ENCODE measurements around the gene ABHD2. TPM values are rescaled to one million over a fixed set of nuclear protein-coding genes. Genes with fewer than 3 reads are reported as not detected.
A peak's percentile ranks its signal among the peaks of the same experiment; 100 is the strongest.
"Not testable (repeated sequence)": the region's sequence is repeated elsewhere in the genome, so short reads cannot be mapped to it uniquely, and the experiment has no call there.

The ABHD2 gene
- total and polyA plus RNA-seq, 2 donors: 5.6 to 13.7 TPM

- no peaks in the 10 kb centered on the region for H3K9me3 ChIP-seq (ENCODE audit: control insufficient read depth in 2 of 2, insufficient read depth in 1 of 2, low read length in 1 of 2)
- H3K36me3 ChIP-seq (ENCODE audit: control insufficient read depth in 2 of 2, insufficient read depth in 2 of 2, low read length in 1 of 2): no peaks in the 10 kb centered on the region
- DNase-seq (ENCODE audit: low read depth in 6 of 9, low spot score in 9 of 9): no peak
- WGBS: 94% methylated on average over 5 of the region's 5 CpGs
- H3K4me1 ChIP-seq (ENCODE audit: control insufficient read depth in 2 of 2, insufficient read depth in 2 of 2, low read length in 2 of 2): no peaks in the 10 kb centered on the region
- no peak overlapping the region for H3K27ac ChIP-seq (ENCODE audit: low read depth in 1 of 2, low read length in 1 of 2)
- H3K27me3 ChIP-seq (ENCODE audit: control insufficient read depth in 2 of 2, insufficient read depth in 1 of 2, low read length in 1 of 2): no peaks in the 10 kb centered on the region
- H3K4me3 ChIP-seq (ENCODE audit: low read length in 2 of 2): no peak overlapping the region
These were observed 137.3 kb downstream of the ABHD2 start for GRCh38 chr15:89225588-89225987.

- H3K4me3 ChIP-seq (ENCODE audit: low read length in 2 of 2): no peak overlapping the region
- H3K4me1 ChIP-seq (ENCODE audit: control insufficient read depth in 2 of 2, insufficient read depth in 2 of 2, low read length in 2 of 2): no peaks in the 10 kb centered on the region
- no peaks in the 10 kb centered on the region for H3K9me3 ChIP-seq (ENCODE audit: control insufficient read depth in 2 of 2, insufficient read depth in 1 of 2, low read length in 1 of 2)
- H3K36me3 ChIP-seq (ENCODE audit: control insufficient read depth in 2 of 2, insufficient read depth in 2 of 2, low read length in 1 of 2): no peaks in the 10 kb centered on the region
- DNase-seq (ENCODE audit: low read depth in 6 of 9, low spot score in 9 of 9): no peak
- H3K27ac ChIP-seq (ENCODE audit: low read depth in 1 of 2, low read length in 1 of 2): no peak overlapping the region
- WGBS: 95% methylated on average over 14 of the region's 14 CpGs
- no peaks in the 10 kb centered on the region for H3K27me3 ChIP-seq (ENCODE audit: control insufficient read depth in 2 of 2, insufficient read depth in 1 of 2, low read length in 1 of 2)
These were observed 138.3 kb downstream of the ABHD2 start for GRCh38 chr15:89226359-89227221.

- no peak for DNase-seq (ENCODE audit: low read depth in 6 of 9, low spot score in 9 of 9)
- H3K27me3 ChIP-seq (ENCODE audit: control insufficient read depth in 2 of 2, insufficient read depth in 1 of 2, low read length in 1 of 2): no peaks in the 10 kb centered on the region
- no peaks in the 10 kb centered on the region for H3K4me1 ChIP-seq (ENCODE audit: control insufficient read depth in 2 of 2, insufficient read depth in 2 of 2, low read length in 2 of 2)
- no peaks in the 10 kb centered on the region for H3K36me3 ChIP-seq (ENCODE audit: control insufficient read depth in 2 of 2, insufficient read depth in 2 of 2, low read length in 1 of 2)
- WGBS: 92% methylated on average over 7 of the region's 7 CpGs
- H3K27ac ChIP-seq (ENCODE audit: low read depth in 1 of 2, low read length in 1 of 2): no peak overlapping the region
- no peaks in the 10 kb centered on the region for H3K9me3 ChIP-seq (ENCODE audit: control insufficient read depth in 2 of 2, insufficient read depth in 1 of 2, low read length in 1 of 2)
- H3K4me3 ChIP-seq (ENCODE audit: low read length in 2 of 2): no peak overlapping the region
These were observed 139.2 kb downstream of the ABHD2 start for GRCh38 chr15:89227425-89227824.

GRCh38 chr15:89230277-89230676, 142.0 kb downstream of the ABHD2 start:
- no peaks in the 10 kb centered on the region for H3K27me3 ChIP-seq (ENCODE audit: control insufficient read depth in 2 of 2, insufficient read depth in 1 of 2, low read length in 1 of 2)
- no peak overlapping the region for H3K4me3 ChIP-seq (ENCODE audit: low read length in 2 of 2)
- 83% methylated on average over 5 of the region's 5 CpGs for WGBS
- H3K36me3 ChIP-seq (ENCODE audit: control insufficient read depth in 2 of 2, insufficient read depth in 2 of 2, low read length in 1 of 2): no peaks in the 10 kb centered on the region
- no peaks in the 10 kb centered on the region for H3K4me1 ChIP-seq (ENCODE audit: control insufficient read depth in 2 of 2, insufficient read depth in 2 of 2, low read length in 2 of 2)
- DNase-seq (ENCODE audit: low read depth in 6 of 9, low spot score in 9 of 9): no peak
- no peaks in the 10 kb centered on the region for H3K9me3 ChIP-seq (ENCODE audit: control insufficient read depth in 2 of 2, insufficient read depth in 1 of 2, low read length in 1 of 2)
- no peak overlapping the region for H3K27ac ChIP-seq (ENCODE audit: low read depth in 1 of 2, low read length in 1 of 2)

- no peaks in the 10 kb centered on the region for H3K36me3 ChIP-seq (ENCODE audit: control insufficient read depth in 2 of 2, insufficient read depth in 2 of 2, low read length in 1 of 2)
These were observed 143.6 kb downstream of the ABHD2 start for GRCh38 chr15:89231832-89232231.

GRCh38 chr15:89239883-89240810, 151.9 kb downstream of the ABHD2 start:
- not testable (repeated sequence) for H3K4me3 ChIP-seq (ENCODE audit: low read length in 2 of 2); H3K36me3 ChIP-seq (ENCODE audit: control insufficient read depth in 2 of 2, insufficient read depth in 2 of 2, low read length in 1 of 2); H3K9me3 ChIP-seq (ENCODE audit: control insufficient read depth in 2 of 2, insufficient read depth in 1 of 2, low read length in 1 of 2); DNase-seq (ENCODE audit: low read depth in 6 of 9, low spot score in 9 of 9); H3K27me3 ChIP-seq (ENCODE audit: control insufficient read depth in 2 of 2, insufficient read depth in 1 of 2, low read length in 1 of 2); H3K27ac ChIP-seq (ENCODE audit: low read depth in 1 of 2, low read length in 1 of 2)
- WGBS: 97% methylated on average over 12 of the region's 12 CpGs
- peaks cover 3 to 10% of the 10 kb centered on the region in 2 donors for H3K4me1 ChIP-seq (ENCODE audit: control insufficient read depth in 2 of 2, insufficient read depth in 2 of 2, low read length in 2 of 2)

More at GRCh38 chr15:89231832-89232231, 143.6 kb downstream of the ABHD2 start:
- H3K27me3 ChIP-seq (ENCODE audit: control insufficient read depth in 2 of 2, insufficient read depth in 1 of 2, low read length in 1 of 2): no peaks in the 10 kb centered on the region
- no peak overlapping the region for H3K4me3 ChIP-seq (ENCODE audit: low read length in 2 of 2)
- no peaks in the 10 kb centered on the region for H3K9me3 ChIP-seq (ENCODE audit: control insufficient read depth in 2 of 2, insufficient read depth in 1 of 2, low read length in 1 of 2)
- H3K4me1 ChIP-seq (ENCODE audit: control insufficient read depth in 2 of 2, insufficient read depth in 2 of 2, low read length in 2 of 2): no peaks in the 10 kb centered on the region
- H3K27ac ChIP-seq (ENCODE audit: low read depth in 1 of 2, low read length in 1 of 2): no peak overlapping the region
- no peak for DNase-seq (ENCODE audit: low read depth in 6 of 9, low spot score in 9 of 9)

GRCh38 chr15:89243046-89243690, 154.9 kb downstream of the ABHD2 start:
- WGBS: 45% methylated on average over 20 of the region's 20 CpGs
- no peaks in the 10 kb centered on the region for H3K9me3 ChIP-seq (ENCODE audit: control insufficient read depth in 2 of 2, insufficient read depth in 1 of 2, low read length in 1 of 2)
- H3K27ac ChIP-seq (ENCODE audit: low read depth in 1 of 2, low read length in 1 of 2): peak overlapping the region in 1 of 2 donors; percentile 19
- H3K4me1 ChIP-seq (ENCODE audit: control insufficient read depth in 2 of 2, insufficient read depth in 2 of 2, low read length in 2 of 2): peaks cover 3 to 16% of the 10 kb centered on the region in 2 donors
- peaks cover 0 to 5% of the 10 kb centered on the region in 2 donors for H3K36me3 ChIP-seq (ENCODE audit: control insufficient read depth in 2 of 2, insufficient read depth in 2 of 2, low read length in 1 of 2)
- peak overlapping the region; percentile 80 to 90 for H3K4me3 ChIP-seq (ENCODE audit: low read length in 2 of 2)
- DNase-seq (ENCODE audit: low read depth in 6 of 9, low spot score in 9 of 9): peak in 1 of 9 donors; percentile 1
- peaks cover 0 to 9% of the 10 kb centered on the region in 2 donors for H3K27me3 ChIP-seq (ENCODE audit: control insufficient read depth in 2 of 2, insufficient read depth in 1 of 2, low read length in 1 of 2)

GRCh38 chr15:89243691-89244573, 155.7 kb downstream of the ABHD2 start, which contains the start of gene FANCI:
Gene FANCI (plus strand): TSS chr15:89243979. CDS start chr15:89247648, 3,669 bp downstream.
- Histone ChIP-seq H3K27me3 (ENCODE audit: control insufficient read depth in 2 of 2, insufficient read depth in 1 of 2, low read length in 1 of 2) (peaks cover 0 to 9% of the 10 kb centered on the region in 2 donors), H3K4me1 (ENCODE audit: control insufficient read depth in 2 of 2, insufficient read depth in 2 of 2, low read length in 2 of 2) (peaks cover 3 to 16% of the 10 kb centered on the region in 2 donors), H3K4me3 (ENCODE audit: low read length in 2 of 2) (peak within 1 kb of the TSS; percentile 80 to 90), H3K36me3 (ENCODE audit: control insufficient read depth in 2 of 2, insufficient read depth in 2 of 2, low read length in 1 of 2) (peaks cover 0 to 13% of the 10 kb centered on the region in 2 donors), H3K27ac (ENCODE audit: low read depth in 1 of 2, low read length in 1 of 2) (peak within 1 kb of the TSS; percentile 21 to 50), H3K9me3 (ENCODE audit: control insufficient read depth in 2 of 2, insufficient read depth in 1 of 2, low read length in 1 of 2) (no peaks in the 10 kb centered on the region)
- WGBS: under 1% methylated on average over 69 of the region's 69 CpGs
- peak; percentile 90 to 97 (median 94) for DNase-seq (ENCODE audit: low read depth in 6 of 9, low spot score in 9 of 9)
